Muscle of back (tissue), 11 donors: ENCODE data around the gene ZMYND10. TPM values are rescaled to one million over a fixed set of nuclear protein-coding genes. Genes with fewer than 3 reads are reported as not detected.
A peak's percentile ranks its signal among the peaks of the same experiment; 100 is the strongest.

Experiments
- DNase-seq, 3 donors: peaks; one replicate each; pipeline versions ENCODE4 v3.0.0 to v3.0.0-alpha.2; 2013
- polyA plus RNA-seq, 10 donors: library from polyadenylated mRNA; unstranded; fragments of 120-200 nt; gene quantifications; one replicate each; pipeline ENCODE4 v1.2.1, GENCODE V29; 2013; ENCODE audit not compliant: insufficient read length in 10 of 10

The ZMYND10 gene
- polyA plus RNA-seq, 10 donors = 0.60 to 1.7 (median 0.93) TPM

DNA sequence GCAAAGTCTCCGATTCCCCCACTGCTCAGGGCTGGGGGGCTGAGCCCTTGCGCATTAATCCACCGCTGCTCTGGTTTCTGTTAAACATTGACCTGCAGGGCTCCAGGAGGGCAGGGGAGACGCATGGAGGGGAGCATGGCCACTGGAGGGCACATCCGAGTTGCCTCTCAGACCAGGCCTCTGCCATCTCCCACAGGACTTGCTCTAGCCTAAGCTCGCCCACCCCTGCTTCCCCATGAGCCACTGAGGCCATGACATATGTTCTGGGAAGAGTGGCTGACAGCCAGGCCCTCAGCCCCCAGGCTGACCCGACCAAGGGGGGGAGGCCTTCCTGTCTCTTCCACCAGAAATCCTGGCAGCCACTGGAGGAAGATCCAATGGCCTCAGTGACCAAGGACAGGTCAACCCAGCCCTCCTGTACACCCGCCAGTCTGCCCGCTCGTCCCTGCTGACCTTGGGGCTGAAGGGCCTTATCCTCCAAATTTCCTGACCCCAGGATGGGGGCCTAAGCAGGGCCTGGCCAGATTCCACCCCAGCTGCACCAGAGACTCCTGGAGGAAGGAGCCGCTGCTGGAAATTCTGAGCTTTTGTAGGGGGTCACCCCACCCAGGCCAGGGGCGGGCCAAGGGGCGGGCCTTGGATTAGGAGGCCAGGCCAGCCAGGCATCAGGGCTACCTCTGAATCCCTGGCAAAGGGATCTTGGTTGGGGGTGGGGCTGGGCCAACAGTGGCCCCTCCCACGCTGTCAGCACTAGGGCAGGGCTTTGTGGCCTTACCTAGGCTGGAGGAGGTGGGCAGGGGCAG lies 42.3 kb downstream of the ZMYND10 start, which contains the start of gene HYAL1:
HYAL1 (minus strand) TSS at position 562 of the 803 bp plus-strand sequence. CDS start 618 bp downstream, outside the sequence.
- peak in 1 of 3 donors; percentile 89 for DNase-seq

DNA sequence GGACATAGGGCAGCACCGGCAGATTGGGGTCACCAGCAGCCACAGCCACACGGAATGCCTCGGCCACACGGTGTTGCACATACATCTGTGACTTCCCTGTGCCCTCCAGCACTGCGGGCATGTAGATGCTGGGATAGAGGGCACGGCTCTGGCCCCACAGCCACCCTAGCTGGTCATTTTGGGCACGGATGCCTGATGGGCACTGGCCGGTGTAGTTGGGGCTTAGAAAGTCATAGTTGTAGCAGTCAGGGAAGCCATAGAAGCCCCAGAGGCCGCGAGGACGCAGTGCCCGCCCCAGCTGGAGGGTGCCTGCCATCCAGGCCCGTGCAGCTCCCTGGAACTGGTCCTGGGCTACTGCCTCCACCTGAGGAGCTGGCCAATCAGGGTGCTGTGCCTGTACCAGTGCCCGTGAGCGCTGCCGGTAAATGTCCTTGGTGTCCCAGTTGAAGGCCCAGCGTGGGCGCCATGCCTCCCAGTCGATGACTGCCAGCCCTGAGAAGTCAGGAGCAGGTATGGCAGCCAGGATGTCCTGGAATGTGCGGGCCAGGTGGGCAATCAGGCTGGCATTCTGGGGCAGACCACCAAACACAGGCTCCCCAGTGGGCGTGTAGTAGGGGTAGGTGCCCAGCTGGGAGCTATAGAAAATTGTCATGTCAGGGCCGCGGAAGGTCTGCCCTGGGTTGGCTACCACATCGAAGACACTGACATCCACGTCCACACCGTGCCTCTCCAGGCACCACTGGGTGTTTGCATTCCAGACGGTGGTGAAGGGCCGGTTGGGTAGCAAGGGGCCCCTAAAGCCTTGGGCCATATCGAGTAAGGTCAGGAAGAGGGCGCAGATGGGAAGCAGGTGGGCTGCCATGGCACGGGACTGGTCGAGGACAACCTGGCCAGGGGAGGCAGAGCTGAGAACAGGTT lies 43.2 kb downstream of the ZMYND10 start:
- no peak for DNase-seq

DNA sequence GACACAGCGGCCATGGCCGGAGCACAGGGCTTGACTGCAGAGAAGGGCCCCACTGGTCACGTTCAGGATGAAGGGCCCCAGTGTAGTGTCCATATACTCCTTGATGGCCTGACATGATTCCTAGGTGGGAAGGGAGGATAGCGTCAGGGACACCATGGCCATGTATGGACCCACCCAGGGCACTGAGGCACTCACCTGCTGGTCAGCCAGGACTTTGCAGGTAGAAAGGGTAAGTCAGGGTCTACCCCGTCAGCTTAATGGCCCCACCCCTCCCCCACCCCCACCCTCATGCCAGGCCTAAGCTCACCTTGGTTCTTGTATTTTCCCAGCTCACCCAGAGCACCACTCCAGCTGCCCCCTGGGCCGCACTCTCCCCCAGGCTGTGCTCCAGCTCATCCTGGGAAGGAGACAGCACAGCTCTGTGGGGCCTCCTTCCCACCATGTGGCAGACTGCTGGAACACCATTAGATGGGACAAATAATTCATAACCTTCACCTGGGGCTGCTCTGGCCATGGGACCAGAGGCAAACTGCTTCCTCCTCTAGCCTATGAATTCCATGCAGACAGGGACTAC lies 44.8 kb downstream of the ZMYND10 start:
- no peak for DNase-seq

- DNase-seq = peak in 1 of 3 donors; percentile 69
These were observed 45.4 kb downstream of the ZMYND10 start for GRCh38 chr3:50299929-50300680.

GRCh38 chr3:50299638-50299928 lies 45.9 kb downstream of the ZMYND10 start:
- no peak for DNase-seq

DNA sequence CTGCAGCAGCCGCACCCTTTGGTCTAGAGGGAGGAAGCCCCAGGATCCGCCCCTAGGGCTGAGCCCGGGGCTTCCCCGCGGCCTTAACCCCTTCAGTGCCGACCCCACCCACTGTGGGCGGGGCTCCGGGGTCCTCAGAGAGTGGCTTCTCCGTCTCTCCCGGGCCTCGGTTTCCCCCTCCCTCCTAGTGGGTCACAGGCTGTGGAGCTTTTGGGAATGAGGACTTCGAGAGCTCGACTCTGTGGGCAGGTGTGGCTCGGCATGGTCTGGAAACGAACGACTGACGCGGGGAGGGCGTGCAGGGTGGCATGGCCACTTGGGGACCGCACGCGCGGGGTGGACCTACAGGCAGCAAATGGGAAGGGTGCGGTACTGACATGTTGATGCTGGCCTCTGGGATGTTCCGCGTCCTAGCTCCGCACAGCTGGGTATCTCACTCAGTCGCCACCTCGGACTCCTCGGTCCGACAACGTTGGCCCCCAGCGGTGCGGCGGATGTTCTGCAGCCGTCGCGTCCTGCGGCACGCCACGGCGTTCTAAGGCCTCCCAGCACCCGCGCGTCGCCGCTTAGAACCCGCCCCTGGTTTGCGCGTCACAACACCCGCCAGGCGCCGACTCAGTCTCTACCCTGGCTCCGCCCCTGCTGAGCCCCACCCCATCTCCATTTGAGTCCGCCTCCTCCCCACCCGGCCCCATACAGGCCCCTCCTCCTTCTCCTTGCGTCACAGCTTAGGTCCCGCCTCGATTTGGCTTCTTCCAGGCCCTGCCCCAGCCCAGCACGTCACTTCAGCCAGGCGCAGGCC lies 46.5 kb downstream of the ZMYND10 start, which contains the start of the genes HYAL3 and NAA80:
HYAL3 (minus strand) TSS at position 570 of the 802 bp plus-strand sequence. CDS start 3,803 bp downstream, outside the sequence.
NAA80 (minus strand) TSS at position 570 of the 802 bp plus-strand sequence. CDS start 1,942 bp downstream, outside the sequence.
- peak; percentile 99 to 100 (median 100) for DNase-seq

- peak in 1 of 3 donors; percentile 24 for DNase-seq
These were observed 47.4 kb downstream of the ZMYND10 start for GRCh38 chr3:50297896-50298725.

DNA sequence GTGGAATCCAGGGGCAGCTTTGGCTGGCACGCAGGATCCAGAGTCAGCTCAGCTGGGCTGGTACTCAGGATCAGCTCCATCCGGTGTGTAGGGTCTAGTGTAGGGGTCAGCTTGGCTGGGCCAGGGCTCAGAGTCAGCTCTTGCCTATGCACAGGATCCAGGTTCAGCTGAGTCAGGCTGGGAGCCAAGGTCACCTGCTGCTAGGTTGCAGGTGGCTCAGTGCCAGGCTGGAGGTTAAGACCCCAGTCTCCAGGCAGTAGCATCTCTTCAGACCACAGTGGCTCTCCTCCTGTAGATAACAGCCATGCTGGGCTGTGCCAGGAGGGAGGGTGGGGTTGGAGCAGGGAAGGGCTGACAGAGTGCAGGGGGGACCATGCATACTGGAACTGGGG lies 48.2 kb downstream of the ZMYND10 start:
- peak in 1 of 3 donors; percentile 25 for DNase-seq

GRCh38 chr3:50296721-50297383 lies 48.7 kb downstream of the ZMYND10 start:
- DNase-seq = no peak

DNA sequence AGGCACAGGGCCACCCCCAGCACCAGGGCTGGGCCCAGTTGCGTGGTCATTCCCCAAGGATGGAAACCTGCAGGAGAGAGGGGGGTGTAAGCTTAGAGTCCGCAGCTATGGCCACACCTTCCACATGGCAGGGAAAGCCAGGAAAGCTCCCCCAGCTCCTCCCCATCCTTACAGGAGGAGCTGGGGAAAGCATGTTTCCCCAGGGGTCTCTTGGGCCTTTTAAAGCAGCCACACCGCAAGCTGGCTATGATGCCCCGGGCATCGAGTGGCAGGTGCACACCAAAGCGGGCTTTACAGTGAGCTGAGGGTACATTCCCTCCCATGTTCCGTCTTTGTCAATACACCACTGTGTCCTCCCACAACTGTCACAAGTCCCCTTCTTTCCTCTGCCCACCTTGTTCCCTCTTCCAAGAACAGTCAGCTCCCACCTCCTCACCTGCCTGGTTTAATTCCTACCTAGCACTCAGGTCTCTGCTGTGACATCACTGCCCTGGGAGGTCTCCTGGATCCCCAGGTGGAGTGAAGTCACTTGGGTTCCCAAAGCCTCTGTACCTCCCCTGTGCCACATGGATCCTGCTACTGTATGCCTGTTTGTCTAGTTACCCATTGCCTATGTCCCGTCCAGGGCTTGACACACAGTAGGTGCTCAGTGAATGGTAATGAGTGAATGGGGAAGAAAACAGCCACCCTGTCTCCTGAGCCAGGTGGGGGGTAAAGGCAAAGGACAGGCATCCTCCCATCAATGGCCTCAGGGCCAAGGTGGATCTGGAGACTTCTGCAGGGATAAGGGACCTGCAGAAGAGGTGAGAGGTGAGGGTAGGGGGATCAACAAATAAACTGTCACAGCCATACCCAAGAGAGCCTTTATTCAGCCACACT lies 49.7 kb downstream of the ZMYND10 start:
- DNase-seq = no peak

DNA sequence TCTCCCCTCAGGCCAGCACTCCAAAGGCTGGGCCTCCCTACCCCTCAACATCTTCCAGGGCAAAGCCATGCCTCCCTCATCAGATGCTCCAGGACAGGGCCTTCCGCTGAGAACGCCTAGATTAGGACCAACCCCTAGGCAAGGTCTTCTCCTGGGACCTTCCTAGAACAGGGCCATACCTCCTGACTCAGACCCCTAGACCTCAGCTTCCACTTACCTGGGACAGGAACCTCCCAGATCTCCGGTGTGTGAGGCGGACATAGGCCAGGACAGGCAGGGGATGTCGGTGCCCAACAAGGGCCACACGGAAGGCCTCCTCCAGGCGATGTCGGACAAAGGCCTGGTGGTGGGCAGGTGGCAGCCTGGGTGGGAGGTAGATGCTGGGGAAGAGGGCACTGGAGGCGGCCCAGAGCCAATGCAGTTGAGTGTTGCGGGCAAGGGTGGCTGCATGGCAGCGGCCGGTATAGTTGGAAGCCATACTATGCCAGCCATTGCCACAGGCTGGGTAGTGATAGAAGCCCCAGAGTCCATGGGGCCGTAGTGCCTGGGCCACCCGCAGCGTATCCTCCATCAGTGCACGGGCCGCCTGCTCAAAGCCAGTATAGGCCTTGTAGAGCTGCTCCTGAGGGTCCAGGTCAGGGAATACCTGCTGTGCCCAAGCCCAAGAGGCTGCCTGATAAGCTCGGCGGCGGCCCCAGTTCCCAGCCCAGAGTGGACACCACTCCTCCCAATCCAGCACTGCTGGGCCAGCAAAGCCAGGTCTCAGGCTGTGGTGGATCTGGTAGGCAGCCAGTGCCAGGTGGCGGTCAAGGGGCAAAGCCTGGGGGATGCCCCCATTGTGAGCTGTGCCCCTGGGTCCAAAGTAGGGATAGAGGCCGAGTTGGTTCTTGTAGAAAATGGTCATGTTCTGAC lies 50.8 kb downstream of the ZMYND10 start:
- no peak for DNase-seq

- DNase-seq = no peak
These were observed 51.4 kb downstream of the ZMYND10 start for GRCh38 chr3:50294089-50294488.

DNA sequence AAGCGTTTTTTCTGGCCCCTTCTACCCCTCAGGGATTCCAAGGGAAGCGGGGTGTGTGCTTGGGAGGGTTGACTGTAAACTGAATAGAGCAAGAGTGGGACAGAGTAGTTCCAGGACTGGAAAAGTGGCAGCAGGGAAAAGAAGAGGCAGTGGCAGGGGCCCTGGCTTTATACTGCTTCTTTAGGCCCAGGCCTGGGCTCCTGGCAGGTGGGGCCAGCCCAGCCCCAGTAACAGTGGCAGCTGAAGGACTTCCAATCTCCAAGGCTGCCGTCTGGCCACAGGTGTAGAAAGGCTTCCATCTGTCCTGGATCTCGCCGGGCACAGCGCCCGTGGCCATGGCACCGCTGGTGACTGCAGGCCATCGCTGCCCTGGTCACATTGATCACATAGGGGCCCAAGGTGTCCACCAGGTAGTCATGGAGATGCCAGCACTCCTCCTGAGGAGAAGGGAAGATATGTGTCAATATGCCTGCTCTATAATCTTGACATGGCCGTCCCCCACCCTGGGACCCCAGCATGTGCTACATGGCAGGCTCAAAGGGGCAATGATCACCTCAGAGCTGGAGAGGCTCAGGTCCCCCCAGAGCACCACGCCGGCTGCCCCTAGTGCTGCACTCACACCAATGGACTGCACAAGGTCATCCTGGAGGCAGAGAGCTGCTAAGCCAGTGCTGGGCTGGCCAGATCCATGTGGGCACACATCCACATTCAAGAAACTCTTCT lies 52.3 kb downstream of the ZMYND10 start:
- no peak for DNase-seq

- peak; percentile 97 to 99 (median 98) for DNase-seq
These were observed 53.1 kb downstream of the ZMYND10 start, which contains the start of gene IFRD2 for GRCh38 chr3:50292159-50293078. Gene IFRD2, minus strand, starts transcription at chr3:50292429. Its CDS starts 155 bp downstream, at chr3:50292274.
